ENCODE results near the gene VPS26C. TPM values are rescaled to one million over a fixed set of nuclear protein-coding genes. Genes with fewer than 3 reads are reported as not detected.

Gene VPS26C
- total and polyA plus RNA-seq, 2 of the 8 experiments (the other 6 are each of a cell fraction or from before 2014, with no cell fraction given): 43.5 to 71.6 TPM

DNA sequence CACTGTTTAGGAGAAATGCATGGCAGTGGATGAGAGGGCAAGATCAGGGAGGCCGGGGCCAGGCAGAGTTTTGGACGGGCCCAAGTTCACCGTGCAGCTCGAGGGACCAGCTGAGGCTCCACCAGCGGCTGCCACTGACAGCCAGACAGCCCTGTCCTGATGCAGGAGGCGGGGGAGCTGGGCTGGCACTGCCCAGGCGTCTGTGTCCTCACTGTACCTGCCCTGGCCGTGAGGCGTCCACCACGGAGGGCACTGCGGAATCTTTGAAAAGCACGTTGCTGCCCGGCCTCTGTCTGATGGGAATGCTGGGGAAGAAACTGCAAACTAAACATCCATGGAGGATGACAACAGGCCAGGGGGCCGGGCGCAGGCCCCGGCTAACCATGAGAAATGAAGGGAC is 35.5 kb downstream of the VPS26C start:
- Histone ChIP-seq H2BK120ac (replicated peaks; ENCODE audit: low read depth, low read length) (no peak overlapping the region), H3K23ac (ENCODE audit: insufficient read length) (no peak overlapping the region), H3K4me2 (ENCODE audit: insufficient read depth in 1 of 2, low read depth in 2 of 2, low read length in 2 of 2) (no peak overlapping the region), H3K4me3 (ENCODE audit: extremely low read depth in 1 of 4, insufficient read depth in 2 of 4, low read depth in 3 of 4, low read length in 4 of 4) (no peak overlapping the region), H3K27ac (ENCODE audit: low read depth, low read length) (no peak overlapping the region), H2BK20ac (ENCODE audit: low read length) (no peak overlapping the region), H3K79me2 (ENCODE audit: control insufficient read depth in 1 of 2, insufficient read depth in 2 of 2, low read length in 2 of 2) (peaks cover 0 to 3% of the 10 kb centered on the region in 2 experiments; a peak in 1 of 4 replicates), H2BK12ac (ENCODE audit: low read depth, low read length) (no peak overlapping the region), H4K91ac (replicated peaks; ENCODE audit: insufficient read length, low read length) (no peak overlapping the region), H4K8ac (ENCODE audit: extremely low read depth, insufficient read depth, low read length) (no peak overlapping the region), H3K79me1 (ENCODE audit: low read depth, low read length) (no peaks in the 10 kb centered on the region), H3K9ac (replicated peaks in 1 of 4; ENCODE audit: extremely low read depth in 1 of 4, low read depth in 3 of 4, low read length in 3 of 4) (no peak overlapping the region), H4K20me1 (replicated peaks in 1 of 2; ENCODE audit: control insufficient read depth in 1 of 2, insufficient read depth in 2 of 2, low read length in 2 of 2) (peaks cover 4 to 9% of the 10 kb centered on the region in 2 experiments), H3K9me3 (ENCODE audit: insufficient read depth in 2 of 2, low read depth in 1 of 2, low read length in 1 of 2) (no peaks in the 10 kb centered on the region), H2AFZ (ENCODE audit: low read length) (no peak overlapping the region), H3K36me3 (ENCODE audit: control insufficient read depth in 2 of 4, insufficient read depth in 4 of 4, low read length in 3 of 4) (peaks cover 14 to 45% (median 37%) of the 10 kb centered on the region in 4 experiments; a peak in 7 of 8 replicates), H3K4ac (replicated peaks; ENCODE audit: insufficient read length, low read depth, low read length) (no peak overlapping the region), H3K27me3 (replicated peaks in 1 of 4; ENCODE audit: control insufficient read depth in 3 of 4, extremely low read depth in 1 of 4, insufficient read depth in 3 of 4, low read length in 3 of 4) (no peaks in the 10 kb centered on the region), H2AK5ac (ENCODE audit: low read depth, low read length) (no peak overlapping the region), H3K4me1 (replicated peaks in 1 of 4; ENCODE audit: control insufficient read depth in 3 of 4, insufficient read depth in 4 of 4, low read length in 3 of 4) (no peaks in the 10 kb centered on the region), H2BK5ac (ENCODE audit: low read depth, low read length) (no peak overlapping the region), H3K23me2 (ENCODE audit: low read depth, low read length) (no peaks in the 10 kb centered on the region), H4K5ac (ENCODE audit: insufficient read length, low read depth, low read length) (no peak overlapping the region), H3K56ac (replicated peaks; ENCODE audit: insufficient read length, low read depth, low read length) (no peak overlapping the region), H2BK15ac (ENCODE audit: low read length) (no peak overlapping the region), H3K18ac (ENCODE audit: extremely low read depth, low read length) (no peak overlapping the region), H3K14ac (ENCODE audit: insufficient read length) (no peak overlapping the region)
- DNase-seq (ENCODE audit: low read depth in 1 of 2, low spot score in 2 of 2): peak in 1 of 2 experiments; percentile 24
- TF ChIP-seq CBX5 (IDR thresholded peaks at IDR 0.05; ENCODE audit: low read depth, low read length) (no peak), POU5F1 (IDR thresholded peaks at IDR 0.05; ENCODE audit: low read depth, low read length) (no peak), TBP (IDR thresholded peaks at IDR 0.05; ENCODE audit: low read depth, low read length) (no peak), GABPA (IDR thresholded peaks at IDR 0.05; ENCODE audit: borderline replicate concordance, insufficient read depth, low read length) (no peak), KDM1A (IDR thresholded peaks at IDR 0.05; ENCODE audit: borderline replicate concordance, low read length) (no peak), RAD21 (IDR thresholded peaks at IDR 0.05 in 1 of 2, conservative IDR thresholded peaks at IDR 0.05 in 1 of 2; ENCODE audit: low read depth in 2 of 2, low read length in 2 of 2) (no peak), CTBP2 (IDR thresholded peaks at IDR 0.05; ENCODE audit: borderline replicate concordance, insufficient read depth, insufficient read length, low read length) (no peak), RXRA (IDR thresholded peaks at IDR 0.05; ENCODE audit: insufficient read depth, low read depth, low read length) (no peak), GTF2F1 (IDR thresholded peaks at IDR 0.05; ENCODE audit: borderline replicate concordance, low read depth, low read length) (no peak), NANOG (IDR thresholded peaks at IDR 0.05; ENCODE audit: insufficient read depth, low read depth, low read length, poor library complexity, severe bottlenecking) (no peak), CHD2 (IDR thresholded peaks at IDR 0.05; ENCODE audit: low read length) (no peak), KDM5A (IDR thresholded peaks at IDR 0.05; ENCODE audit: low read length) (no peak)
- WGBS, 2 experiments (ENCODE audit: extremely low coverage in 1 of 2, insufficient coverage in 1 of 2, insufficient read length in 1 of 2, insufficient replicate concordance in 2 of 2, low coverage in 1 of 2, low lambda C conversion rate in 2 of 2, missing lambda C conversion rate in 1 of 2): 96% methylated on average over 16 of the region's 16 CpGs; no CpG with 5 or more reads in 1 of the 2 experiments
- CTCF ChIA-PET (ENCODE audit: partially characterized antibody): no interaction called here
- POLR2A ChIA-PET (ENCODE audit: partially characterized antibody): interaction anchor here (0.5 kb wide), 1 partner anchor 164 kb away, joined by 3 read pairs; no protein-coding TSS in a partner anchor
- no peak for FAIRE-seq
